ENCODE data around the gene TOGARAM2.

- TF ChIP-seq POLR2AphosphoS5 (IDR thresholded peaks at IDR 0.05; ENCODE audit: borderline replicate concordance, low read depth, low read length) (no peak), FOXP2 (optimal IDR thresholded peaks at IDR 0.05; ENCODE audit: control extremely low read depth, extremely low read length, insufficient read depth) (no peak), EZH2 (IDR thresholded peaks at IDR 0.05) (no peak)
Measured at GRCh38 chr2:29044459-29044858, 63.4 kb downstream of the TOGARAM2 start.

Measured in SK-N-MC (cell line).